Neural progenitor cell (in vitro differentiated cells): Measurements from ENCODE around the gene MLST8. TPM values are rescaled to one million over a fixed set of nuclear protein-coding genes. Genes with fewer than 3 reads are reported as not detected.

ENCODE experiments used
- DNase-seq: peaks from one replicate; pipeline ENCODE4 v3.0.0-alpha.2; 2016; ENCODE audit warnings: low spot score
- H2AFZ ChIP-seq: fragments of 200-600 bp; sonication (generic); replicated peaks from 2 replicates; pipeline ENCODE4 v1.6.1; 2016; ENCODE audit warnings: antibody characterized with exemption
- H3F3A ChIP-seq: fragments of 200-600 bp; sonication (generic); 2 replicates; pipeline ENCODE4 v1.6.1; 2016; ENCODE audit warnings: antibody characterized with exemption, low read depth
- H3K27ac ChIP-seq: fragments of 200-600 bp; sonication (generic); 2 replicates; pipeline ENCODE4 v1.5.1; 2016; ENCODE audit warnings: mild to moderate bottlenecking
- H3K27me3 ChIP-seq: fragments of 200-600 bp; sonication (generic); 2 replicates; pipeline ENCODE4 v1.6.1; 2016; ENCODE audit warnings: mild to moderate bottlenecking, moderate library complexity
- H3K36me3 ChIP-seq: fragments of 200-600 bp; sonication (generic); 2 replicates; pipeline ENCODE4 v1.5.1; 2016
- H3K4me1 ChIP-seq: fragments of 200-600 bp; sonication (generic); 2 replicates; pipeline ENCODE4 v1.6.1; 2016; ENCODE audit warnings: mixed run types
- H3K4me2 ChIP-seq: fragments of 200-600 bp; sonication (generic); 2 replicates; pipeline ENCODE4 v1.6.1; 2016
- H3K4me3 ChIP-seq: fragments of 200-600 bp; sonication (generic); 2 replicates; pipeline ENCODE4 v1.5.1; 2016
- H3K79me2 ChIP-seq: fragments of 200-600 bp; sonication (generic); 2 replicates; pipeline ENCODE4 v1.6.1; 2016; ENCODE audit warnings: low read depth
- H3K9ac ChIP-seq: fragments of 200-600 bp; sonication (generic); 2 replicates; pipeline ENCODE4 v1.6.1; 2016
- H3K9me3 ChIP-seq: fragments of 200-600 bp; sonication (generic); 2 replicates; pipeline ENCODE4 v1.5.1; 2016; ENCODE audit warnings: low read depth
- H4K20me1 ChIP-seq: fragments of 200-600 bp; sonication (generic); 2 replicates; pipeline ENCODE4 v1.6.1; 2016; ENCODE audit warnings: low read depth
- H3K27ac Mint-ChIP-seq: 3 replicates; pipeline ENCODE4 v1.8.0; 2021; ENCODE audit warnings: mixed read lengths
- H3K27me3 Mint-ChIP-seq: 2 replicates; pipeline ENCODE4 v1.8.0; 2022; ENCODE audit warnings: low read depth, mild to moderate bottlenecking, inconsistent platforms, moderate library complexity, mixed read lengths; ENCODE audit not compliant: insufficient read depth
- H3K36me3 Mint-ChIP-seq: 3 replicates; pipeline ENCODE4 v1.8.0; 2021; ENCODE audit warnings: mixed read lengths
- H3K4me1 Mint-ChIP-seq: 3 replicates; pipeline ENCODE4 v1.8.0; 2021; ENCODE audit warnings: mixed read lengths
- H3K4me3 Mint-ChIP-seq: 3 replicates; pipeline ENCODE4 v1.8.0; 2021; ENCODE audit warnings: mild to moderate bottlenecking, moderate library complexity, mixed read lengths
- H3K9me3 Mint-ChIP-seq: 3 replicates; pipeline ENCODE4 v1.8.0; 2020; ENCODE audit warnings: mixed read lengths
- CTCF ChIP-seq: fragments of 200-600 bp; sonication (generic); IDR thresholded peaks from 2 replicates; pipeline ENCODE4 v1.5.1; 2017; ENCODE audit warnings: antibody characterized with exemption, mild to moderate bottlenecking
- EZH2 ChIP-seq: fragments of 200-600 bp; sonication (generic); IDR thresholded peaks from 2 replicates; pipeline ENCODE4 v1.6.1; 2017; ENCODE audit warnings: antibody characterized with exemption, mild to moderate bottlenecking, moderate library complexity
- EZH2phosphoT487 ChIP-seq: fragments of 200-600 bp; sonication (generic); IDR thresholded peaks from 2 replicates; pipeline ENCODE4 v1.6.1; 2017; ENCODE audit warnings: antibody characterized with exemption
- total RNA-seq: library from RNA; depleted of rRNA; stranded (reverse); fragments of >200 nt; gene quantifications from 2 replicates; pipeline ENCODE4 v1.2.3, GENCODE V29; 2015; ENCODE audit warnings: low replicate concordance

Gene MLST8
- total RNA-seq, 1 donor from 2014 or later = 24.9 TPM

- Mint-ChIP-seq H3K4me1 (peaks cover 3% of the 10 kb centered on the region), H3K27ac (no peak overlapping the region), H3K9me3 (no peaks in the 10 kb centered on the region), H3K36me3 (peaks cover 2% of the 10 kb centered on the region), H3K4me3 (no peak overlapping the region), H3K27me3 (peaks cover 9% of the 10 kb centered on the region)
- no peaks in the 10 kb centered on the region for H3K9me3 ChIP-seq
- no peaks in the 10 kb centered on the region for H3K27me3 ChIP-seq
- H2AFZ ChIP-seq = no peak overlapping the region
- no peak overlapping the region for H3K4me3 ChIP-seq
- H3K4me2 ChIP-seq = no peak overlapping the region
- H3K27ac ChIP-seq = no peak overlapping the region
- no peak for TF ChIP-seq EZH2phosphoT487
- TF ChIP-seq CTCF = no peak
- TF ChIP-seq EZH2 = no peak
- no peak overlapping the region for H3K9ac ChIP-seq
- no peaks in the 10 kb centered on the region for H3K36me3 ChIP-seq
- no peaks in the 10 kb centered on the region for H3F3A ChIP-seq
- H3K4me1 ChIP-seq = no peaks in the 10 kb centered on the region
- no peak for DNase-seq
- H3K79me2 ChIP-seq = no peaks in the 10 kb centered on the region
- H4K20me1 ChIP-seq = no peaks in the 10 kb centered on the region
Measured at GRCh38 chr16:2183671-2184070, 21.6 kb upstream of the MLST8 start.

- H3K27me3 ChIP-seq = no peaks in the 10 kb centered on the region
- H3F3A ChIP-seq = no peaks in the 10 kb centered on the region
- Mint-ChIP-seq H3K4me1 (peaks cover 3% of the 10 kb centered on the region), H3K27me3 (peaks cover 9% of the 10 kb centered on the region), H3K4me3 (no peak overlapping the region), H3K27ac (no peak overlapping the region), H3K9me3 (no peaks in the 10 kb centered on the region), H3K36me3 (peaks cover 2% of the 10 kb centered on the region)
- no peak overlapping the region for H3K4me3 ChIP-seq
- no peak overlapping the region for H3K9ac ChIP-seq
- no peaks in the 10 kb centered on the region for H3K9me3 ChIP-seq
- H3K4me1 ChIP-seq = no peaks in the 10 kb centered on the region
- TF ChIP-seq CTCF (no peak), EZH2 (no peak), EZH2phosphoT487 (no peak)
- H3K79me2 ChIP-seq = no peaks in the 10 kb centered on the region
- no peak overlapping the region for H3K4me2 ChIP-seq
- H3K36me3 ChIP-seq = no peaks in the 10 kb centered on the region
- H2AFZ ChIP-seq = no peak overlapping the region
- no peaks in the 10 kb centered on the region for H4K20me1 ChIP-seq
- DNase-seq = no peak
- no peak overlapping the region for H3K27ac ChIP-seq
Measured at GRCh38 chr16:2184346-2184745, 20.9 kb upstream of the MLST8 start.

DNA sequence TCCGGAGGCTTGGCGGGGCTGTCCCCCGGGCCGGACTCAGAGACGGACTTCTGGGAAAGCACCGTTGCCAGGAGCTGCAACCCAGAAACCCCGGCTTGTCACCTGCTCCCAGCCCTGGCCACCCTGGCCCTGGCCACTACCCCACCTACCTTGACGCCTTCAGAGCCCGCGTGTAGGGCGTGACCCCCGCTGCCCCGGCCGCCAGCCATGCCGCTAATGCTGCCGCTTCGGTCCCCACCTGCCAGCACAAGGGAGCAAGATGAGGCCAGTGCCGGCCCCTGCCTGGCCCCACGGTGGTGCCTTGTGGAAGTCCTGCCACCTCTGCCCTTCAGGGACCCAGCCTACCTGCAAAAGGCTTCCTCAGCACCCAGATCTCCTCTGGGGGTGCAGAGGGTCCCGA lies 20.3 kb upstream of the MLST8 start:
- TF ChIP-seq CTCF (no peak), EZH2phosphoT487 (no peak), EZH2 (no peak)
- no peak overlapping the region for H3K27ac ChIP-seq
- H3K27me3 Mint-ChIP-seq = peaks cover 9% of the 10 kb centered on the region

More for the DNA sequence above, 20.3 kb upstream of the MLST8 start:
- no peak overlapping the region for H3K4me2 ChIP-seq
- H3F3A ChIP-seq = no peaks in the 10 kb centered on the region
- Mint-ChIP-seq H3K4me3 (no peak overlapping the region), H3K9me3 (no peaks in the 10 kb centered on the region), H3K27ac (no peak overlapping the region), H3K36me3 (peaks cover 2% of the 10 kb centered on the region), H3K4me1 (peaks cover 3% of the 10 kb centered on the region)
- no peaks in the 10 kb centered on the region for H3K79me2 ChIP-seq
- H2AFZ ChIP-seq = no peak overlapping the region
- no peak for DNase-seq
- H3K27me3 ChIP-seq = no peaks in the 10 kb centered on the region
- no peak overlapping the region for H3K9ac ChIP-seq
- H3K4me3 ChIP-seq = no peak overlapping the region
- H3K36me3 ChIP-seq = no peaks in the 10 kb centered on the region
- no peaks in the 10 kb centered on the region for H3K4me1 ChIP-seq
- no peaks in the 10 kb centered on the region for H3K9me3 ChIP-seq
- H4K20me1 ChIP-seq = no peaks in the 10 kb centered on the region
